SK-N-SH treated with all-trans-retinoic acid at 6 μM for 48 hours (cell line): ENCODE measurements around the gene BDNF.

Experiments
- ATAC-seq: fragments of 200-7000 bp; cut with Tn5 transposase; 3 replicates; pipeline ENCODE4 v1.9.1; 2020; ENCODE audit warnings: mild to moderate bottlenecking, moderate library complexity
- ARNTL ChIP-seq: fragments of 450-650 bp; formaldehyde crosslinking; IDR thresholded peaks from 2 replicates; pipeline ENCODE4 v1.5.0; 2020; ENCODE audit warnings: low read depth, mild to moderate bottlenecking, moderate library complexity, borderline replicate concordance
- BACH2 ChIP-seq: fragments of 250-450 bp; sonication (Bioruptor Pico); IDR thresholded peaks from 2 replicates; pipeline ENCODE4 v1.9.0; 2021; ENCODE audit warnings: mild to moderate bottlenecking, borderline replicate concordance
- CSDC2 ChIP-seq: fragments of 250-450 bp; sonication (Bioruptor Pico); IDR thresholded peaks from 2 replicates; pipeline ENCODE4 v1.5.0; 2020; ENCODE audit warnings: mild to moderate bottlenecking, moderate library complexity
- ESRRG ChIP-seq: fragments of 250-450 bp; sonication (Bioruptor Pico); IDR thresholded peaks from 2 replicates; pipeline ENCODE4 v1.6.1; 2021; ENCODE audit warnings: mild to moderate bottlenecking
- GLIS3 ChIP-seq: fragments of 250-450 bp; sonication (Bioruptor Pico); IDR thresholded peaks from 2 replicates; pipeline ENCODE4 v1.5.0; 2020; ENCODE audit warnings: mild to moderate bottlenecking, moderate library complexity
- OSR1 ChIP-seq: fragments of 250-450 bp; sonication (Bioruptor Pico); IDR thresholded peaks from 2 replicates; pipeline ENCODE4 v1.8.0; 2022; ENCODE audit warnings: moderate library complexity, mild to moderate bottlenecking, inconsistent platforms
- PATZ1 ChIP-seq: fragments of 250-450 bp; sonication (Bioruptor Pico); IDR thresholded peaks from 2 replicates; pipeline ENCODE4 v1.8.0; 2020; ENCODE audit warnings: mild to moderate bottlenecking, moderate library complexity, borderline replicate concordance
- PPARA ChIP-seq: fragments of 250-450 bp; sonication (Bioruptor Pico); IDR thresholded peaks from 2 replicates; pipeline ENCODE4 v1.5.0; 2020; ENCODE audit warnings: mild to moderate bottlenecking, borderline replicate concordance
- RARB ChIP-seq: fragments of 250-450 bp; sonication (Bioruptor Pico); IDR thresholded peaks from 2 replicates; pipeline ENCODE4 v1.8.0; 2021; ENCODE audit warnings: mild to moderate bottlenecking, moderate library complexity
- SNAI2 ChIP-seq: fragments of 250-450 bp; sonication (Bioruptor Pico); IDR thresholded peaks from 2 replicates; pipeline ENCODE4 v1.5.0; 2020; ENCODE audit warnings: mild to moderate bottlenecking, moderate library complexity
- ZC3H10 ChIP-seq: fragments of 250-450 bp; sonication (Bioruptor Pico); IDR thresholded peaks from 2 replicates; pipeline ENCODE4 v1.5.1; 2021; ENCODE audit warnings: mild to moderate bottlenecking, moderate library complexity
- ZFP3 ChIP-seq: fragments of 250-450 bp; sonication (Bioruptor Pico); IDR thresholded peaks from 2 replicates; pipeline ENCODE4 v1.5.0; 2020; ENCODE audit warnings: mild to moderate bottlenecking, moderate library complexity
- ZNF70 ChIP-seq: fragments of 450-650 bp; formaldehyde crosslinking; IDR thresholded peaks from 2 replicates; pipeline ENCODE4 v1.5.0; 2020; ENCODE audit warnings: mild to moderate bottlenecking, moderate library complexity
- ZNF8 ChIP-seq: fragments of 450-650 bp; formaldehyde crosslinking; IDR thresholded peaks from 2 replicates; pipeline ENCODE4 v1.5.0; 2020; ENCODE audit warnings: mild to moderate bottlenecking, moderate library complexity
- TF ChIP-seq, protein P1 (sequence below): fragments of 250-450 bp; sonication (Bioruptor Pico); IDR thresholded peaks from 2 replicates; pipeline ENCODE4 v1.5.0; 2020; ENCODE audit warnings: mild to moderate bottlenecking, moderate library complexity
- TF ChIP-seq, protein P2 (sequence below): fragments of 250-450 bp; sonication (Bioruptor Pico); IDR thresholded peaks from 2 replicates; pipeline ENCODE4 v1.8.0; 2021; ENCODE audit warnings: low read depth, mild to moderate bottlenecking, moderate library complexity, borderline replicate concordance

The BDNF gene

GRCh38 chr11:27616711-27617110, 83.5 kb downstream of the BDNF start (continued):
- TF ChIP-seq BACH2 (no peak), PATZ1 (CRISPR knock-in tag) (no peak), OSR1 (CRISPR knock-in tag) (no peak)

GRCh38 chr11:27615833-27616232, 84.4 kb downstream of the BDNF start:
- TF ChIP-seq ZNF70: no peak
- no peak for TF ChIP-seq ZNF8
- TF ChIP-seq OSR1 (CRISPR knock-in tag): no peak
- TF ChIP-seq PATZ1 (CRISPR knock-in tag): no peak
- TF ChIP-seq SNAI2: no peak
- TF ChIP-seq, protein P1, sequence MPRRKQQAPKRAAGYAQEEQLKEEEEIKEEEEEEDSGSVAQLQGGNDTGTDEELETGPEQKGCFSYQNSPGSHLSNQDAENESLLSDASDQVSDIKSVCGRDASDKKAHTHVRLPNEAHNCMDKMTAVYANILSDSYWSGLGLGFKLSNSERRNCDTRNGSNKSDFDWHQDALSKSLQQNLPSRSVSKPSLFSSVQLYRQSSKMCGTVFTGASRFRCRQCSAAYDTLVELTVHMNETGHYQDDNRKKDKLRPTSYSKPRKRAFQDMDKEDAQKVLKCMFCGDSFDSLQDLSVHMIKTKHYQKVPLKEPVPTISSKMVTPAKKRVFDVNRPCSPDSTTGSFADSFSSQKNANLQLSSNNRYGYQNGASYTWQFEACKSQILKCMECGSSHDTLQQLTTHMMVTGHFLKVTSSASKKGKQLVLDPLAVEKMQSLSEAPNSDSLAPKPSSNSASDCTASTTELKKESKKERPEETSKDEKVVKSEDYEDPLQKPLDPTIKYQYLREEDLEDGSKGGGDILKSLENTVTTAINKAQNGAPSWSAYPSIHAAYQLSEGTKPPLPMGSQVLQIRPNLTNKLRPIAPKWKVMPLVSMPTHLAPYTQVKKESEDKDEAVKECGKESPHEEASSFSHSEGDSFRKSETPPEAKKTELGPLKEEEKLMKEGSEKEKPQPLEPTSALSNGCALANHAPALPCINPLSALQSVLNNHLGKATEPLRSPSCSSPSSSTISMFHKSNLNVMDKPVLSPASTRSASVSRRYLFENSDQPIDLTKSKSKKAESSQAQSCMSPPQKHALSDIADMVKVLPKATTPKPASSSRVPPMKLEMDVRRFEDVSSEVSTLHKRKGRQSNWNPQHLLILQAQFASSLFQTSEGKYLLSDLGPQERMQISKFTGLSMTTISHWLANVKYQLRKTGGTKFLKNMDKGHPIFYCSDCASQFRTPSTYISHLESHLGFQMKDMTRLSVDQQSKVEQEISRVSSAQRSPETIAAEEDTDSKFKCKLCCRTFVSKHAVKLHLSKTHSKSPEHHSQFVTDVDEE (CRISPR knock-in tag): no peak
- no peak for TF ChIP-seq ZC3H10 (CRISPR knock-in tag)
- TF ChIP-seq, protein P2, sequence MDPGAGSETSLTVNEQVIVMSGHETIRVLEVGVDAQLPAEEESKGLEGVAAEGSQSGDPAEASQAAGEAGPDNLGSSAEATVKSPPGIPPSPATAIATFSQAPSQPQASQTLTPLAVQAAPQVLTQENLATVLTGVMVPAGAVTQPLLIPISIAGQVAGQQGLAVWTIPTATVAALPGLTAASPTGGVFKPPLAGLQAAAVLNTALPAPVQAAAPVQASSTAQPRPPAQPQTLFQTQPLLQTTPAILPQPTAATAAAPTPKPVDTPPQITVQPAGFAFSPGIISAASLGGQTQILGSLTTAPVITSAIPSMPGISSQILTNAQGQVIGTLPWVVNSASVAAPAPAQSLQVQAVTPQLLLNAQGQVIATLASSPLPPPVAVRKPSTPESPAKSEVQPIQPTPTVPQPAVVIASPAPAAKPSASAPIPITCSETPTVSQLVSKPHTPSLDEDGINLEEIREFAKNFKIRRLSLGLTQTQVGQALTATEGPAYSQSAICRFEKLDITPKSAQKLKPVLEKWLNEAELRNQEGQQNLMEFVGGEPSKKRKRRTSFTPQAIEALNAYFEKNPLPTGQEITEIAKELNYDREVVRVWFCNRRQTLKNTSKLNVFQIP (CRISPR knock-in tag): no peak
- no peak for ATAC-seq

GRCh38 chr11:27614092-27614491, 86.2 kb downstream of the BDNF start:
- TF ChIP-seq PATZ1 (CRISPR knock-in tag) (no peak), RARB (CRISPR knock-in tag) (no peak), ZC3H10 (CRISPR knock-in tag) (no peak), BACH2 (no peak), ZFP3 (CRISPR knock-in tag) (no peak)
- TF ChIP-seq, protein P2 (CRISPR knock-in tag): no peak
- ATAC-seq: no peak

DNA sequence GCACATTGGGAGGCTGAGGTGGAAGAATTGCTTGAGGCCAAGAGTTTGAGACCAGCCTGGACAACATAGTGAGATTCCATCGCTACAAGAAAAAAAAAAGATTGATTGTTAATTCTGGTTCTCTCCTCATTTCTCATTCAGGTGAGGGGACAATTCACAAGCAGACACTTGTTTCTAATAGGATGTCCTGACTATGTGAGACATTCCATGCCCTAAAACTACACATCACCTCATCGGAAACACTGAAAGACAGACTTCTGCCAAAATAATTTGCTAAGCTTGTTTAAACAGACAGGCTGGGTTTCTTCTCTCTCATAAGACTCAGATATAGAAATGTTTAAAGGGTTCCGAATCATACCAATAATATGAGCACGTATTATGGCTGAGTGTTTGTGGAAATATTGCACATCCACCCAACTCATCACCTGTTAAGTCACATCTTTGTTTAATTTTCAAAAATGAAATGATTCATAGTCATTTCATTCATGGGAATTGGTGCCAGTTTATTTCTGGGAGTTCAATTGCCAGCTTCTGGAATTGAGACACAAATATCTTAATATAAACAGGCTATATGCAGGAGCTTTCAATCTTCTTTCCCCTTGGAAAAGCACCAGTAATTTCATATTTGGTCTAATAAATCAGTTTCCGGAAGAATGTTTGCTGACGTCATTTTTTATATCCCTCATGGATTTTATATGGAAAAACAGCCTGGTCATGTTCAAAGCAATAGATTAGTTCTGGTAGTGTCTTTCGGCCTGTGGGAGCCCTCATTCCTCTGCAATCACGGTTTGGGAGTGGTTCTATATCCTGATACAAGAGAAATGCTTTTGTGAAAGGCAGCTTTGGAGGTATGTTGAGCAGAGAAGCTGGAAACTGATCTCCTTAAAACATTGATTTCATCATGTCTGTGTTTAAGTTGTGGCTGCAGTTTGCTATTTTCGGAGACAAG, 87.0 kb downstream of the BDNF start:
- ATAC-seq: no peak
- no peak for TF ChIP-seq PPARA (CRISPR knock-in tag)
- TF ChIP-seq BACH2: no peak
- TF ChIP-seq CSDC2 (CRISPR knock-in tag): no peak
- no peak for TF ChIP-seq ZC3H10 (CRISPR knock-in tag)
- no peak for TF ChIP-seq ESRRG (CRISPR knock-in tag)
- TF ChIP-seq ZNF70: no peak
- TF ChIP-seq, protein P1 (CRISPR knock-in tag): no peak
- no peak for TF ChIP-seq GLIS3 (CRISPR knock-in tag)
- no peak for TF ChIP-seq RARB (CRISPR knock-in tag)
- TF ChIP-seq ARNTL (CRISPR knock-in tag): no peak
- TF ChIP-seq, protein P2 (CRISPR knock-in tag): no peak
- TF ChIP-seq OSR1 (CRISPR knock-in tag): no peak
